GM20431 (cell line): ENCODE results near the gene DYNLRB1.

Experiments used
- in situ Hi-C: fragments of 300-500 bp; cut with MseI, MboI; formaldehyde crosslinking; loops from one replicate; pipeline ENCODE4 v1.15.0; 2020; ENCODE audit warnings: low sequenced_read_pairs; ENCODE audit not compliant: unreplicated experiment

DYNLRB1 gene

DNA sequence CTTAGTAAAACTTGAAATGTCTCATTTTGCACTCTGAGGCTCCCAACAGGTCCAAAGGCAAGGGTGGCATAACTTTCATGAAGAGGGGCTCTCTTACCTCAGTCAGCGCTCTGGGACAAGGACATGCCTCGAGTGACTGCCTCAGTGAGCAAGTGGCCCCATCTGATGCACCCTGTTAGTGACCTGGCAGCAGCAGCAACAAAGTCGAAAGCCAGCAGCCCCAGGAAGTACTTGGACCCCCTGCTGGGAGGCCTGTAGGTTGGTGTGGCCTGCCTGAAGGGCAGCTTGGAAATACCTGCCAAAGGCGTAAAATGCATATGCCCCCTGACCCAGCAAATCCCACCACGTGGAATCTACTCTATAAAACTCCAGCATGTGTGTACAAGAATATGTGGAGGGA, 55.5 kb downstream of the DYNLRB1 start:
- in situ Hi-C loops = no loop called here

DNA sequence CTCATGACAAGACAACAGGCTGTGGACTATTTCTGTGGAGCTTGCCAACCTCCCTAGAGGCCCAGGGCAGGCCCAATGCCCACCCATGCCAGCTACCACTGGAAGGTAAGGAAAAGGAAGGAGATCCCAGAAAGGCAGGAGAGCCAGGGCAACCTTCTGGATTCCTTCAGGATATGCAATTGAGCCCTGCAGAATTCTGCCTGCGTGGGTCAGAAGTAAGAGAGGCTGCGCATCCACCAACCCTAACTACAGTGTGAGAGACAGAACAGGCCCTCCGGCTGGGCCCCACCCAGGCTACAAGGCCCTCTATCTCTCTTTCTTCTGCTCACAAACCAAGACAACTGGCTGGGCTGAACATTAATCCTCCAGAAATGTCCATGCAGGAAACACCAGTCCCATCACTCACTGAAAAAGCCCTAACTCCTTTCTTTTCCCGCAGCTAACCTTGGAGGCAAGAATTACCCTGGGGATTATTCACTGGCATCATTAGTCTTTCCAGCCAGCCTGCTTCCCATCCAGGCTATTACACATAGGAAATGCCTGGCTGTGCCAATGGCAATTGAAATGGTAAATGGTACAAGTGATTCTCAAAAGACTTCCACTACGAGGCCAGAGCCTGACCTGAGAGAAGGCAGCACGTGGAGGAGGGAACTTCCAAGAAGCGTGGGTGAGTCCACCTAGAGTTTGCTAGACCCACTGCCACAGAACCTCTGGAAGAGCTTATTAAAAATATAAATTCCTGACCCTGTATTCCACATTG, 57.5 kb downstream of the DYNLRB1 start:
- in situ Hi-C loops = no loop called here

DNA sequence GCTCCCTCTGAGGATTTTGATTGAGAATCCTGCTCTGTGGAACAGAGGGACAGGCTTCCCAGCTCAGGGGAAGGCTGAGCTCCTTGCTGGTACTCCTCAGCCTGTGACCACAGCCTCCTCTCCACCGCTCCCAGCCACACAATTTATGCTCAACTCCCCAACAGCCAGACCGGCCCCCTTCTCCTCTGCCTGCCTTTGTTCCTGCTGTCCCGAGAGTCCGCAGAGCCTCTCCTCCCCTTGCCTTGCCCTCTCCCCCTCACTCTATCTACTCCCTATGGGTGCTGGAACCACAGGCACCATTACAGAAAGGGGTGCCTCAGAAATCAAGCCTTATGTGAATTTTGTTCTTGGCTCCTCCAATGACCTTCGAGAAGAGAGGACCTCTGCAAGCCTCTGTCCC, 58.2 kb downstream of the DYNLRB1 start:
- in situ Hi-C loops = no loop called here

DNA sequence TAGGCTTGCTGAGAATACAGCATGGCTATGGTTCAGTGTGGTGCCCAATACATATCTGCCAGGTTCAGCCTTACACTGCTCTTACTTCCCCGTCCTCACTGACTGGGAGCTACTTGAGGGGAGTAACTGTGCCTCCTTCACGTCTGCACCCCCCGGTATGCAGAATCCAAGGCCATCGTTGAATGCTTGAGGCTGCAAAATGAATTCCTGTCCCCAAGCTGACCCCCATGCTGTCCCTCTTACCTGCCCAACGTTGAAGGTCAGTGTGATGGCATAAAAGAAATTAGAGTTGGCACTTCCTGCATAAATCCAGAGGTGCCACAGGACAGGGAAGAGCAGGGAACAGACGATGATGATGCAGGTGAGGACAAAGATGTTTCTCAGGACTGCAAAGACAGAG, 58.6 kb downstream of the DYNLRB1 start:
- in situ Hi-C loops = no loop called here

DNA sequence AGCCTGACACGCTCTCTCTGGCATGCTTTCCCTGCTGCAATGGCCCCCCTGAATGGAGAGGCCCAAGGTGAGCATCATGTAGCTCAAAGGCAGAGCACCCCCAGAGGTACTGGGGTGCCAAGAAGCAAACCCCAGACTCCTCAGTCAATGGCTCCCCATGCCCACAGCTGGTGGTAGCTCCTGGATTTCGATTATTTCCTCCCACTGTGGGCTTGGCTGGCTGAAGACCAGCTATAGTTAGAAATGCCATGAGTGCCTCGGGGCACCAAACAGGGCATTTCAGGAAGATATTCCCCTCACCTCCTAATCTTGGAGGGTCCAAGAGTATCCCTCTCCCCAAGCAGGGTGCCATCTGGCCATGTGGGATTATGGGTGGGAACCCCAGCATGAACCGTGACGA, 59.0 kb downstream of the DYNLRB1 start:
- in situ Hi-C loops = no loop called here

DNA sequence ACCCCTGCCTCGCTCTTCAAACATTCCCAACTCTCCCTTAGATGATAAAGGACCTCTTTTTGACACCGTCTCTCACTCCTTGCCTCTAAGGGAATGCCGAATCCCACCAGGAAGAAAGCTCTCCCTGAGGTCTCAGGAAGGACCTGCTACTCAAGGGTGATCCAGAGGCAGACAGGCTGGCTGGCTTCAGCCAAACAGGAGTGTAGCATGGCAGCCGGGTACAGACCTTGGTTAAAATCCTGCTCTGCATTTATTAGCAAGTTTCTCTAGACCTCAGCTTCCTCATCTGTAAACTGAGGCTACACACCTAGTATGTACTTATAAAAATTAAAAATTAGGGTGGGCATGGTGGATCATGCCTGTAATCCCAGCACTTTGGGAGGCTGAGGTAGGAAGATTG, 59.5 kb downstream of the DYNLRB1 start:
- in situ Hi-C loops = no loop called here

DNA sequence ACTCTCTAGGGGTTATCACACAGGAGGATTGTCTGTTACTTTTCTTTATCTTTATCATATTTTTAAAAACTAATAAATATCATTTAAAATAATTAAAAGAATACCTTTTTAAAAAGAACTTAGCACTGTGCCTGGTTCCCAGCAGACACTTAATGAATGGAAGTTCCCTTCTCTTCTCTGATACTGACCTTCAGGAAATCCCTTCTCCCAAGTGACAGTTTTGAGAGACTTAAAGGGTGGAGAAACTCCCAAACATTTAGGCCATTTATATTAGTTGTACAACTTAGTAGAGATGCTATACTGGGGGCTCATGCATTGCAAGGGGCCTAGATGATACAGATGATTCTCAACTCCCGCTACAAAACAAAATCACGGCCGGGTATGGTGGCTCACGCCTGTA, 60.8 kb downstream of the DYNLRB1 start:
- in situ Hi-C loops = no loop called here

DNA sequence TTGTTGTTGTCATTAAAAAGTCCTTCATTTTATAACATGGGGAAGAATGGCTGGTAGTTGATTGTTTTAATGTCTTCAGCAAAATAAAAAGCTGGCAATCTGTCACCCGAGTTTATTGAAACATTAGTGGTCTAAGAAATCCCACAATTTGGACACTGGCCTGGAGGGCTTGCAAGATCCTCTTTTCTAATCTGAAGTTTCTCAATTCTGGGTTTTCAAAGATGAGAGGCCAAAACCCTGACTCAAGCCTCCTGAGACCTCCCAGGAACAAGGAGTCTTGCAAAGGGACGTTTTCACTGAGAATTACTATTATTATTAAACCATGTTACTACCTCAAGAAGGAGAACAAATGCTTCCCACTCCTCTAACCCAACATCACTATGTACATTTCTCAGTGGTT, 61.8 kb downstream of the DYNLRB1 start:
- in situ Hi-C loops = no loop called here

DNA sequence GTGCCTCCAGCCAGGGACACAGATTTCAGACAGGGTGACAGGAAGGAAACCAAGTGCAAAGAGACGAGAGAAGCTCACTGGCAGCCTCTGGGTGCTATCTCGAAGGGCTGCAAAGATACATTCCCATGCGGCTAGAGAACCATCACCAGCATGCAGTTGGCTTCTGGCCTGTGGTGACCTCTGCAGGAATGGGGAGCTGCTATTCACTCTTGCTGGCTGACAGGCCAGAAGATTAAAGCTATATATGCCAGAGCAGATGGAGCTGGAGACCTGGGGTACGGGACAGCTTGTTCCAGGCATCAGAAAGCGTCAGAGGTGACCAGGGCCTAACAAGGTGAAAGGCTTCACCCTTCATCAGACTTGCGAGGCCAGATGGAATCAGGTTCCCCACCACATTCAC, 62.3 kb downstream of the DYNLRB1 start:
- in situ Hi-C loops = no loop called here

DNA sequence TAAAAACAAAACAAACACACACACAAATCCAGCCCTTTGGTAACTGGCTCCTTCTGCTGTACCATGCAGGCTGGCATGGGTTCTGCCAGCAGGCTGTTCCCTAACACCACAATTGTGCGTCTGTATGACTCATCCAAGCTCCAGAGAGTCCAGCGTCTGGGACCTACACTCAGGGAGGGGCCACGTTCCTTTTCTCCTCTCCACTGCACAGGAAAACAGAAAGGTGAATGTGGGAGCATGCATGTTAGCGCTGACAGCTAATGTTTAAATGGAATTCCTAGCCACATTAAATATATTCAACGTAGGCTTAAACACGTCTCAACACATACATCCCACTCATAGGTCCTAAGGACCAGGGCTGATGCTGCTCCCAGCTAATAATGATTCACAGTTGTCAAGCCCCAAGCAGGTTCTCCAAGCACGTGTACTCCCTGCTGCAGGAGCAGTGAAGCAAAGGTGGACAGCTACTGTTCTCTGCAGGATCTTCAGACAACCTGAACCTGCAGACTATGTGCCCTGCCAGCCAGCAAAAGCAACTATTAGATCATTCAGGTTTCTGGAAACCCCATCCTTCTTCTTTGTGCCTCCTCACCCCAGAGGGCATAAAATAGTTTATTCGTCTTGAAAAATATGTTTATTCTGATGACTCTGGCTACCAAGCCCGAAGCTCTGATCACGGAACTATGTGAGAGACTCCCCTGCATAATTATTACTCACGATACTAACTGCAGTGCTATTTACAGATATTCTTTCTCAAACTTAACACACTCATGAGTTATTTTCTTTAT, 63.2 kb downstream of the DYNLRB1 start:
- in situ Hi-C loops = no loop called here

DNA sequence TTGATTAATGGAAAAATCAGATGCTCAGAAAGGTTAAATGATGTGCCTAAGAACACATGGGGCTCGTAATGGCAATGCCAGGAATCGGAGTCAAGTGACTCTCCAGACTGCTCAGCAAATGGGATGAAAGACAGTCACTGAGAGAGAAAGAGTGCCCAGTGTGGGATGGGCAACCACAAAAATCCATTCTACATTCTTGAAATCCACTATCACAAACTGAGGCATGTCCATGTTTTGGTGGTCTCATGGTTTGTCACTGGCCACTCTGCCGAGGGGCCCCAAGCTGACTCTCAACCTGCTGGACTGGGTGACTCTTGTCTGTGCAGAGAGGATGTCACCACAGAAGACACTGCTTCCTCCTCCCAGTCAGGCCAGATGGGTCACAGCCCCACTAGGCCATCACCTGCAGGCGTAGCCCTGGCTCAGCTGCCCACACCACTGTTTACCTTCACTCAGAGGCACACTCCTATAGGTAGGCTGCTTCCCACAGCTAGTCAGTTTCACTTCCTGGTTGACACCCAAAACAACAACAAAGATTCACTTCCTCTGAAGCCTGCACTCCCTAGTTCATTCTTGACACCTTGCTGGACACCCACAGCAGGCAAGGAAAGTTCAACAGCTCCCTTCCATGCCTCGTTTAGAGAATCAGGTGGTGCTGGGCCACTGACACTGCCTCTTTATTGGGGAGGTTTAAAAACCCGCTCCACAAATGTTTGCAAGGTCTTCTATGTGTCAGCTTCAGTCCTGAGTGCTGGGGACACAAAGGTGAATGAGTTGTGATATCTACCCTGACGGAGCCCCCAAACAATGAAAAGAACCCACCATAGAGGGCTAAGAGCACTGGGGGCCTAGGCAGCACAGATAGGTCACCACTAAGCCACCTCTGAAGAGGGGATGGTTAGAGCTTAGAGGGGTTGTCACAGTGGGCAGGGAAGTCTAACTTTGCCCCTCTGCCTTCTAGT, 64.0 kb downstream of the DYNLRB1 start:
- in situ Hi-C loops = no loop called here

DNA sequence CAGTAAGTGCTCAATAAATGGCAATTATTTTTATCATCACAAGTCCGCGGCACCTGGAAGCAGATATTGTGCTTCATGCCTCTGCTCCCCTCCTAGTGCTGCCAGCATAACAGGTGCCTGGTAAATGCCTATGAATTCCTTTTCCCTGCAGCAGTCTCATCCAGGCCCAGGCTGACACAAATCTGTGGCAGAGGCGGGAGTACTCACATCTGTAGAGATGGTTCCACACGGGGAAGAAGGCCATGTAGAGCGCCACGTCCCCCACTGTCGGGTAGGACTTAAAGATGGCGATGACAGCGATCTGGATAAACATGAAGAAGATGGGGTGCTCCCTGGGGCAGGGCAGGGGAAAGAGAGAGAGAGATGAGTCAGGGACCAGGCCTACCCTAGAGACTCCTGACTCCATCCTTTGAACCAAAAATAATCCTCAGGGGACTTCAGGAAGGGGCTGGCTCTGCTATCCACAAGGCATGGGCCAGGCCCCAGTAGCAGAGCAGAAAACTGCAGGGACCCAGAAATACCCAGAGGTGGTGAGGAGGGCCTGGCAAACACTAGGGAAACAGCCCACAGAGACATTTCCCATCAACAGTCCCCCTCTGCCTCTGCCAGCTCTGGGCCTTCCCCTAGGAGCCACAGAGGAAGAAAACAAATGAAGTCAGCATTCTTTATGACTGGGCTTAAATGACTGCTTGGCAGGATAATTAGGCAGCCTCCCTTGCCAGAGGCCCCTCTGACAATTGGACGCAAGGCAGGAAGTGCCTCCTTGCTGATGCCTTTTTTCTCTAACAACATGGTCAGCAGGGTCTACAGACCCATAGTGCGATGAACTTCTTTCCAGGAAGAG, 65.3 kb downstream of the DYNLRB1 start:
- in situ Hi-C loops = no loop called here

DNA sequence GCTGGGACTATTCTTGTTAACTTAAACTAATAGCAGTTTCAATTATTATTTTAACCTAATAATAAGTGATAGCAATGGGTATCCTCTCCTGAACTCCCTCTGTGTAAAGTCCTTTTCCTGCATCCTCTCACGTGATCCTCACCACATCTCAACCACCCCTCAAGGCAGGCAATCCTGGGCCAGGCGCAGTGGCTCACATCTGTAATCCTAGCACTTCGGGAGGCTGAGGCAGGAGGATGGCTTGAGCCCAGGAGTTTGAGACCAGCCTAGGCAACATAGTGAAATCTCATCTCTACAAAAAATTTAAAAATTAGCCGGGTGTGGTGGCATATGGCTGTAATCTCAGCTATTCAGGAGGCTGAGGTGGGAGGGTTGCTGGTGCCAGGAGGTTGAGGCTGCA, 66.0 kb downstream of the DYNLRB1 start:
- in situ Hi-C loops = no loop called here

DNA sequence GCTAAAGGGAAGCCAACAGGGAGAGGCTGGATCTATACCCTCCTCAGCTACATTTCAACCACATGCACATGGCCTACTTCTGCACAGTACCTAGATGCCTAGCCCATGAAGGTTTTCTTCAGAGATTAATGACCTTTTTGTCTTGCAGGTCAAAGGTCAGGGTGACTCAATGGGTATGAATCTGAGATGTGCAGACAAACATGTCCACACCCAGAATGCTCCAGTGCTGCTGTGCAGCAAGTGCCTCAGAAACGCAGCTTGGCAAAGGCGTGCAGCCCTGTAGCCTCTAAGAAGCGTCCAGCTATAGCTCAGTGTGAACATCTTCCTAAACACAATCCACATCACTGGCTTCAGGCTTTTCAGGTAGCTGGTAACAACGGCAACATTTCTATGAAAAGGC, 66.7 kb downstream of the DYNLRB1 start:
- in situ Hi-C loops = no loop called here

DNA sequence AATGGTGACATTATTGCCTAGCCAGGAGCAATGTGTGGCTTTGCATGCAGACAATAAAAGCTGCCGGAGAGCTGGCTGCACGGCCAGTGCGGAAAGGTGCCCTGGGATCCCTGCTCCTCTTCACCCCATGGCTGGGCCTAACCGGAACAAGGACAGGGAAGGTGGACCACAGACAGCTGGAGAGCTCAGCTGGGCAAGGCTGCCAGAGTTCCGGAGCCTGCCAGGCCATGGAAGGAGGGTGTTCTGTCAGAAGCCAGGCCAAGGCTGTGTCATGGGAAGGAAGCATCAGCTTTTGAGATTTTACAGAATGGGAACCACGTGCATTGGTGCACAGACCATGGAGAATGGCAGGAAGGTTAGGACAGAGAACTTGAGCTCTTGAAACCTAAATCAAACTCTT, 67.3 kb downstream of the DYNLRB1 start:
- in situ Hi-C loops = no loop called here

DNA sequence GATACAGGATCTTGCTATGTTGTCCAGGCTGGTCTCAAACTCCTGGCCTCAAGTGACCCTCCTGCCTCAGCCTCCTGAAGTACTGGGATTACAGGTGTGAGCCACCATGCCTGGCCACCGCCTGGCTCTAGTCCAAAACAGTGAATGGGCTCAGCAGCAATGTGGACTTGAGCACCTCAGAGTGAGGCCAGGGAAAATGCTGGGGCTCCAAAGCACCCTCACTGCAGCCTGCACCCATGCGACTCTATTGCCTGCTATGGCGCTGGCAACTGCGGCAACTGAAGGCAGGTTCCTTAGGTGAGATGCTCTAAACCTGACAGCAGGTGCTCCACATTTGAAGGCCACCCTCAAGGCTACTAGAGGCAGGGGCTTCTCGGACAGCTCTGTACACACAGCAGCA, 68.8 kb downstream of the DYNLRB1 start:
- in situ Hi-C loops = no loop called here

DNA sequence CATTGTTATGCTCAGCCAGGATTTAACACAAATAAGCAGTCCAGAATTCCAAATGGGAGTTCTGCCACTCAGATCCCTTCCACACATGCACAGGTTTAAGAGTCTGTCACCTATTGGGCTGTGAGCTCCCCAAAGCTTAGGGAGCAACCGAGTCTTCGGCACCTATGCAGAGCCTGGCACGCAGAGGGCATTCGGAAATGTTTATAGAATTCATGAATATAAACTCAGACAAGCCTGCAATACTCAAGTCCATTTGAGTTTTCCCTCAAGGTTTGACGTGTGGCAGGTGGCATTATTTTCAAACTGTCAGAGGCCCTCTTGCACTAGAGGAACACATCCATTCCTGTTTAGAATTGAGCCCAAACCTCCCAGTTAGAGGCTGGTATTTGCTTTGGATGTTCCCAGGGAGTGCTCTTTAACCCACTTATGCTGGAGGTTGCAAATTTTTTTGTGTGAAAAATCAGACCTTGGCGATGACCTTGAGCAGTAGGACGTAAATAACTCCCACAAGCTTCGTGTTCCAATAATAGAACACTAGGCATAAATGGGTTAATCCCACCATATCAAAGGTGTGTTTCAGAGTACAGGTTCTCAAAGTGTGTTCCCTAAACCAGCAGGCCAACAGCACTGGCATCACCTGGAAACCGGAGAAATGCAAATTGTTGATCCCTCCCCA, 70.4 kb downstream of the DYNLRB1 start:
- in situ Hi-C loops = no loop called here
